ENCODE results near the gene DCST1. TPM values are rescaled to one million over a fixed set of nuclear protein-coding genes. Genes with fewer than 3 reads are reported as not detected.

DCST1 gene
- total and polyA plus RNA-seq, 2 of the 13 experiments (the other 11 are each of a cell fraction or from before 2014, with no cell fraction given) = 0.04 TPM; not detected in 1

GRCh38 chr1:155000726-155001424, 32.7 kb upstream of the DCST1 start (continued):
- TF ChIP-seq ZNF513 (CRISPR knock-in tag; conservative IDR thresholded peaks at IDR 0.05) (no peak), GATA4 (IDR thresholded peaks at IDR 0.05; ENCODE audit: borderline replicate concordance, low read depth) (peak; percentile 43; the same call in 1 of the 2 replicates), SOX5 (CRISPR knock-in tag; IDR thresholded peaks at IDR 0.05; ENCODE audit: borderline replicate concordance) (peak; percentile 67; the same call in 1 of the 2 replicates), THRA (CRISPR knock-in tag; IDR thresholded peaks at IDR 0.05; ENCODE audit: borderline replicate concordance) (peak; percentile 99), NCOA2 (CRISPR knock-in tag; IDR thresholded peaks at IDR 0.05) (peak; percentile 81), ZNF768 (CRISPR knock-in tag; IDR thresholded peaks at IDR 0.05) (0 out of 2 replicates have a peak, but pooled peaks have one; percentile 11), ZNF335 (CRISPR knock-in tag; IDR thresholded peaks at IDR 0.05) (no peak), MEIS2 (CRISPR knock-in tag; IDR thresholded peaks at IDR 0.05) (peak; percentile 79; the same call in 1 of the 2 replicates), MTA1 (CRISPR knock-in tag; IDR thresholded peaks at IDR 0.05; ENCODE audit: borderline replicate concordance) (peak; percentile 68; the same call in 1 of the 2 replicates), SALL1 (CRISPR knock-in tag; IDR thresholded peaks at IDR 0.05) (peak; percentile 72), RNF2 (conservative IDR thresholded peaks at IDR 0.05; ENCODE audit: low read depth) (peak; percentile 68; the same call in 1 of the 2 replicates), SALL2 (CRISPR knock-in tag; IDR thresholded peaks at IDR 0.05) (no peak), ONECUT2 (CRISPR knock-in tag; IDR thresholded peaks at IDR 0.05) (no peak), ZBTB25 (CRISPR knock-in tag; IDR thresholded peaks at IDR 0.05) (peak; percentile 81), RFXANK (CRISPR knock-in tag; IDR thresholded peaks at IDR 0.05) (no peak), ZNF572 (CRISPR knock-in tag; IDR thresholded peaks at IDR 0.05) (no peak), ZC3H4 (CRISPR knock-in tag; IDR thresholded peaks at IDR 0.05; ENCODE audit: borderline replicate concordance) (peak; percentile 61; the same call in 1 of the 2 replicates), STAT6 (CRISPR knock-in tag; IDR thresholded peaks at IDR 0.05; ENCODE audit: borderline replicate concordance) (0 out of 2 replicates have a peak, but pooled peaks have one; percentile 24), ZNF747 (CRISPR knock-in tag; IDR thresholded peaks at IDR 0.05; ENCODE audit: borderline replicate concordance) (no peak), THAP8 (CRISPR knock-in tag; IDR thresholded peaks at IDR 0.05; ENCODE audit: borderline replicate concordance) (no peak), ARNTL (CRISPR knock-in tag; IDR thresholded peaks at IDR 0.05) (peak; percentile 82), MATR3 (CRISPR knock-in tag; IDR thresholded peaks at IDR 0.05) (no peak), MEF2D (CRISPR knock-in tag; IDR thresholded peaks at IDR 0.05) (peak; percentile 45; the same call in 1 of the 2 replicates), GFI1 (CRISPR knock-in tag; IDR thresholded peaks at IDR 0.05; ENCODE audit: borderline replicate concordance) (peak; percentile 62; the same call in 1 of the 2 replicates)
